OCI-LY7 (cell line): ENCODE data around the gene CARS1.

Experiments
- EZH2phosphoT487 ChIP-seq: fragments of 200-600 bp; sonication (generic); IDR thresholded peaks from 2 replicates; pipeline ENCODE4 v1.6.1; 2018; ENCODE audit warnings: low read depth, borderline replicate concordance, mild to moderate bottlenecking, mixed run types, antibody characterized with exemption, low read length, moderate library complexity, mixed read lengths
- TF ChIP-seq, protein P1 (sequence below): fragments of 200-600 bp; sonication (generic); conservative IDR thresholded peaks from 2 replicates; pipeline ENCODE4 v1.5.1; 2014; ENCODE audit warnings: mild to moderate bottlenecking, antibody characterized with exemption, low read length, moderate library complexity, mixed read lengths

DNA sequence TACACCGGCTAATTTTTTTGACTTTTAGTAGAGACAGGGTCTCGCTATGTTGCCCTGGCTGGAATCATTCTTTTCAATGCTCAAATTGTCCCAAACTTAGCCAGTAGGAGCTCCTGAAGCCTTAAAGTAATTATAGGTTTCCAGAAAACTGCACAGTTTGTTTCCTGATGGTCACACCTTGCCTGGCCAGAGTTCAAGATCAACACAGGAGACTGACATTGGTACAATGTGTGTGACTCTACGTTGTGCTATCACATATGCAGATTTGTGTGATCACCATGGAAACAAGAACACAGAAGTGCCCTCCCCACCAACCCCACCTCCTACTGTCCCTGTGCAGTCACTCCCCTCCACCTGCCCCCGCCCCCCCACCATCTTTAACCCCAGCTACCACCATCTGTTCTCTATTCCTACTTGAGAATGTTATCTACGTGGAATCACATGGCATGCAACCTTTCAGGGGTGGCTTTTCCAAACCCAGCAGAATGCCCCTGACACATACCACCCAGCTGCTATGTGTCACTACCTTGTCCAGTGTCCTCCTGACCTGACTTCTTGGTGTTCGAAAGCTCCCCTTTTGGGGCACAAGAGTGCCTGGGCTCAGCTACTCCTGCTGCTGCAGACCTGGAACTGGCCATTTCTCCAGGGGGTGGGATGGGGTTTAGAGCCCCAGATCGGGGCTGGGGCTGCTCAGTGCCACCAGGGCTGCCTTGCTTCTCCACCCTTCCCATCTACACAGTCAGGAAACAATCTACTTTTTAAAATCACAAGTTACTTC, 59.0 kb downstream of the CARS1 start:
- TF ChIP-seq, protein P1, sequence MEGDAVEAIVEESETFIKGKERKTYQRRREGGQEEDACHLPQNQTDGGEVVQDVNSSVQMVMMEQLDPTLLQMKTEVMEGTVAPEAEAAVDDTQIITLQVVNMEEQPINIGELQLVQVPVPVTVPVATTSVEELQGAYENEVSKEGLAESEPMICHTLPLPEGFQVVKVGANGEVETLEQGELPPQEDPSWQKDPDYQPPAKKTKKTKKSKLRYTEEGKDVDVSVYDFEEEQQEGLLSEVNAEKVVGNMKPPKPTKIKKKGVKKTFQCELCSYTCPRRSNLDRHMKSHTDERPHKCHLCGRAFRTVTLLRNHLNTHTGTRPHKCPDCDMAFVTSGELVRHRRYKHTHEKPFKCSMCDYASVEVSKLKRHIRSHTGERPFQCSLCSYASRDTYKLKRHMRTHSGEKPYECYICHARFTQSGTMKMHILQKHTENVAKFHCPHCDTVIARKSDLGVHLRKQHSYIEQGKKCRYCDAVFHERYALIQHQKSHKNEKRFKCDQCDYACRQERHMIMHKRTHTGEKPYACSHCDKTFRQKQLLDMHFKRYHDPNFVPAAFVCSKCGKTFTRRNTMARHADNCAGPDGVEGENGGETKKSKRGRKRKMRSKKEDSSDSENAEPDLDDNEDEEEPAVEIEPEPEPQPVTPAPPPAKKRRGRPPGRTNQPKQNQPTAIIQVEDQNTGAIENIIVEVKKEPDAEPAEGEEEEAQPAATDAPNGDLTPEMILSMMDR = no peak
- no peak for TF ChIP-seq EZH2phosphoT487
